ENCODE measurements around the gene SMURF1.

The SMURF1 gene

DNA sequence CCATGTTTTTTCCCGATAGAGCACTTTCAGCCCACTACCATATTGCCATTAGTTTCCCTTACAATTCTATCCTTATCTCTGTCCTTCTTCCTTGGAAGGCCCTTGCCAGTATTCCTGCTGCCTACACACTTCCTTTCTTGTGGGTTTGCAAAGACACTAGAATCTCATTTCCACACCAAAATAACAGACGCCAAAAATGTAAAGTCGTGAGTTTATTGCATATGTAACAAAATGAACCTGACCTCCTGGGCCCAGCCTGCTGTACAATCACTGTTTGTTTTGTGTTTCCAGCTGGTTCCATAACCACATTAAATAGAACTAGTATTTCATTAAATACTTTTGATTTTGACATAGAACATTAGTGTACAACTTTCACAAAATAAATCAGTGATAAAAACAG is 116.7 kb downstream of the SMURF1 start:
- DNase-seq, result no peak

- DNase-seq, result no peak
Measured at GRCh38 chr7:99024066-99024465, 119.8 kb downstream of the SMURF1 start.

GRCh38 chr7:99021941-99022560 is 121.9 kb downstream of the SMURF1 start:
- DNase-seq, result no peak

GRCh38 chr7:99020413-99020715 is 123.5 kb downstream of the SMURF1 start:
- no peak for DNase-seq

DNA sequence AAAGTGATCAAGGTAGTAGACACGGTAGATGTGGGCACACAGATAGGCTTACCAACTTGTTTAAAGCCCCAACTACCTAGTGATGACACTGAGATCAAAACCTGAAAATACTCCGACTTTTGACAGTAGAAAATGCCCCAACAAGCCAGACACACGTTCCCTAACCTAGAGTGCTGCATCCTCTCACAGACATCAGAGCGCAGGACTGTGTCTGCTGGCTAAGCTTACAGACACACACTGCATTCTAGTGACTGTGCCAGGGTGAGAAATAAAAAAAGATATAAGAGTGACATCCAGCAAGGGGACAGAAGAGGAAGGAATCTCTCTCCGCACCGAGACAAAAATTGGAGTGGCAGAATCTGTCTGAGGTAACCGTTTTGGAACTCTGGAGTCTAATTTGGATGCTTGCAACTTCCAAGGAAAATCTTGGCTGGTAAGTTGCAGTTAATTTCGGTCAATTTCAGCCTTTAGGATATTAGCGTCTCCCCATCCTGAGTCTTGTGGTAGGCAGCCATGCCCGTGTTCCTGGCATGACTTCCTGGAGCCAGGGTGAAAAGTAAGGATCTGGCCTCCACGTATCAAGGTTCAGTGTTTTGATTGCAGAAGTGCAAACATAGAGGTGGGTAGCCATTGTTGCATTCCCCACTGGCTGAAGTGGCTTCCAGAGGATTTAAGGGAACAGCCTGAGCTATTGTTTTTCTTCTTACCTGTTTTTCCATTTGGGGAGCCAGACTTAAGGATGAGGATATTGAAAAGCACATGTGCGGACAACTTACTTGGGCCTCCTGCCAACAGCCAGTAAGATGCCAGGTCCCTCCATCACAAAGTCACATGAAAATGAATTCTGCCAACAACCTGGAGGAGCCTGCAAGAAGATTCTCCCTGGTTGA is 124.1 kb downstream of the SMURF1 start:
- DNase-seq, result no peak

GRCh38 chr7:99016196-99016595 is 127.7 kb downstream of the SMURF1 start:
- DNase-seq, result no peak

DNA sequence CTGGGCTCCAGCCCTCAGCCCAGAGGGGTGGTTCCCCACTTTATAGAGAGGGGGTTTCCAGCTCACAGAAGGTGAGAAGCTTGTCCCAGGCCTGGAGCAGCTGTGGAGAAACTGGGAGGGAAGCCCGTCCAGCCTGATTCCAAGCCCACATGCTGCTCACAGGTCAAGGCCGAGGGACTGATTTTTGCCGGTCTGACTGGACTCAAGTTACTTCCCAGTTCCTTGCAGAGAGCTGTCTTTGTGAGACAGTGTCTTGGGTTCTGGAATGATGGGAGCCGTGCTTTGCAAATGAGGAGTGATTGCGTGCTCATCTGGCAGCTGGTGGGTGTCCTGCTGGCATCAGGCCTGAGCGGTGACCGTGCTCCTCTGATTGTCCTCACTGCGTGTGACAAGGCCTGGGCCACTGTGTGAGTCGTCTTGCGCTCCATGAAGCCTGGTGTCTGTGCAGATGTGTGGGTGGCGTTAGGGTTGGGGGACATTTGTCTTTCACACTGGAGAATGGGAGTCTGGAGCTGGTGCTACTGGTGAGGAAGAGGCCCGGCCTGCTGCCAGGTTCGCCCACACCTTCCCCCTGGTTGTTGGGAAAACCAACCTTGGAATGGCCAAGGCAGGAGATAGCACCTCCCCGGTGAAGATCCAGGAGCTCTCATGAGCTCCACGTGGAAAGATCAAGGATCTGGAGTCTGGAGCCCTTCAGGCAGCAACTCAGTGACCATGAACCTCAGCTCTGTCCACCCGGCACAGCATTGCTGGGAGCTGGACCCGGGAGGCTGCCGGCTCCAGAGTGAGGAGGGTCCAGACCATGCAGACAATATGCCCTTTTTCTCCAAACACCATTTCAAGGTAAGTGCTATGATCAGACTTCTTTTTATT is 129.6 kb downstream of the SMURF1 start:
- no peak for DNase-seq

DNA sequence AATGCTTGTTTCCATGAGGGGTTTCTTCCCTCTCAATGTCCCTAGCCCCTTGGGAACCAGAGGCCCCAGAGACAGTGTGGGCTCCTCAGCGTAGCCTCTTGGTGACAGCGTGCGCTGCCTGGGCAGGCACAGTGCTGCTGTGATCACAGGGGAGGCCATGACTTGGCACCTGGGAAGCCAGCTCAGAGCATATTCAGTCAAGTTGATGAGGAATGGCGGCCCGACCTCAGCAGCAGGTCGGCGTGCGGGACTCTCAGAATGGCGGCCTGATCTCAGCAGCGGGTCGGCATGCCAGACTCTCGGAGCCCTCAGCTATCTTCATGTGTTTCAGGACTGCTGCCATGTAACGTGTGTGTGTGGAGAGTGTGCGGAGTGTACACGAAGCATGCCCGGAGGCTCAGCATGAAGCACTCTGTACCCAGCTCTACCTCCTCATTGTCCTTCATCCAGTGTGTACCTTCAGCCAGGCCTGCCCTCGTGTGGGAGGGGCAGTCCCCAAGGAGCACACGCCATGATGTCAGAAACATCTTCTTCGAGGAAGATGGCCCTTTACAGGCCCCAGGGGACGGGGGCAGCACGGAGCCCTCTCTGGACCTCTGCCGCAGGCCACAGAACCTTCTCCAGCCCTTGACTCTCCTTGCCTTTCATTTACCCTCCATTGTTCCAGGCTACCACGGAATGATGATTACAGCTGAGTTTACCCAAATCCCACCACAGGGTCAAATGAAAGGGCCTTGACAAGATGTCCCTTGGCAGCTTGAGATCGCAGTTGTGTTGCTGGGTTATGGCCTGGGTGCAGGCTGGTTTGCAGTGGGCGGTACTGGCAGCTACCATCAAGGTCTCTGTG is 130.4 kb downstream of the SMURF1 start:
- DNase-seq, result no peak

- DNase-seq, result no peak
Measured at GRCh38 chr7:99012722-99013121, 131.2 kb downstream of the SMURF1 start.

- DNase-seq, result no peak
Measured at GRCh38 chr7:99011706-99012404, 132.1 kb downstream of the SMURF1 start.

DNA sequence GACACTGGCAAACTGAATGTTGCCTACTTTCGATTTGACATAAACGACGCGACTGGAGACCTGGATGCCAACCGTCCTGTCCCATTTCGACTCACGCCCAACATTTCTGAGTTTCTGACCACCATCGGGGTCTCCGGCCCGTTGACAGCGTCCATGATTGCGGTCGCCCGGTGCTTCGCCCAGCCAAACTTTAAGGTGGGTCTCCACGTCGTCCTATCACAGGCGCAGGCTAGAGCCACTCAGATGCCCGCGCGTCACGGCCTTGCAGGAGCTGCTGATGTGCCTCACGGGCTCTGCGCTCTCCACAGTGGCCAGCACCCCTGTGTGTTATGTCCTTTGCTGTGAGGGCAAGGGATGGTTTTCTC is 132.6 kb downstream of the SMURF1 start:
- no peak for DNase-seq

DNA sequence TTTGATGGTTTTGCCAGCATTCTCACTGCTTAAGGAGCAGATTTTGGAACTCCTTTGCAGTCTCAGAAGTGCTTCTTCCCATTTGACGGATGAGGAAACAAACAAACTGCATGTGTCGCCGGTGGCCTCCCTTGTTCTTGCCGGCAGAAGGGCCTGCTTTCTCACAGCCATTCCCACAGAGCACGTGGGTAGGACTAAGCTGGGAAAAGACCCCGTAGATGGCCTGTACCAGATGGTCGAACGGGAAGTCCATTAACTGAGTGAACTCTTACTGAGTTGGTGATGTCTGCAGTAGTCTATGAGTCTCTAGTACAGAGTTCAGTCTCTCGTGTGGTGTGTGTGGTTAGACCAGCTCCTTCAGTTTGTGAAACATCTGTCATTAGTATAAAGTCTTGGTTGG is 133.6 kb downstream of the SMURF1 start:
- DNase-seq, result no peak

GRCh38 chr7:99008921-99009530 is 134.9 kb downstream of the SMURF1 start:
- no peak for DNase-seq

- DNase-seq, result no peak
Measured at GRCh38 chr7:99008181-99008631, 135.7 kb downstream of the SMURF1 start.

DNA sequence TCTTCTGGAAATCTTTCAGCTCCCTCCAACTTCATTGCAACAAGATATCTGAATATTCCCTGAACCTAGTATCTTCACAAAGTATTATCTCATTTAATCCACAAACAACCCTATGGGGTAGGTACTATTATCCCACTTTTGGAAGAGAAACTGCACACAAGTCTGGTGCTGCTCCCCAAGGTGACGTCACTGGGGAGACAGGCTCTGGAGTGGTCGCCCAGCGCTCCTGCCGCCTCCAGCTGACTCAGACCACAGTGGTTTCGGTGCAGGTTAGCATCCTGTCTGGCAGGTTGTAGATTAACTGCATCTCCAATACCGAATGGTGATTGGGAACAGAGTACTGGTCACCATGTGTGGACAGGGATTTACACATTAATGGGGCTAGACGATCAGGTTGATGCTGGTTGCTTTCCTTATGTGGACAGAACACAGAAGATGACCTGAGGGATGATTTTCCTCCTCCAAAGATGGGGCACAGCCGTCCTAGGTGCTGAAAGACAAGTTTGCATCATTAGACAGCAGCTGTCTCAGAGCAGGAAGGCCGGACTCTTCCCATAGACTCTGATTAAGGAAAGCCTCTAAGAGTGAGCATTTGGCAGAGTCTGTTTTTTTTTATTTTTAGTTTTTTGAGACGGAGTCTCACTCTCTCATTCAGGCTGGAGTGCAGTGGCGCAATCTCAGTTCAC is 137.0 kb downstream of the SMURF1 start:
- DNase-seq, result no peak

- DNase-seq, result no peak
Measured at GRCh38 chr7:99005776-99006175, 138.1 kb downstream of the SMURF1 start.

DNA sequence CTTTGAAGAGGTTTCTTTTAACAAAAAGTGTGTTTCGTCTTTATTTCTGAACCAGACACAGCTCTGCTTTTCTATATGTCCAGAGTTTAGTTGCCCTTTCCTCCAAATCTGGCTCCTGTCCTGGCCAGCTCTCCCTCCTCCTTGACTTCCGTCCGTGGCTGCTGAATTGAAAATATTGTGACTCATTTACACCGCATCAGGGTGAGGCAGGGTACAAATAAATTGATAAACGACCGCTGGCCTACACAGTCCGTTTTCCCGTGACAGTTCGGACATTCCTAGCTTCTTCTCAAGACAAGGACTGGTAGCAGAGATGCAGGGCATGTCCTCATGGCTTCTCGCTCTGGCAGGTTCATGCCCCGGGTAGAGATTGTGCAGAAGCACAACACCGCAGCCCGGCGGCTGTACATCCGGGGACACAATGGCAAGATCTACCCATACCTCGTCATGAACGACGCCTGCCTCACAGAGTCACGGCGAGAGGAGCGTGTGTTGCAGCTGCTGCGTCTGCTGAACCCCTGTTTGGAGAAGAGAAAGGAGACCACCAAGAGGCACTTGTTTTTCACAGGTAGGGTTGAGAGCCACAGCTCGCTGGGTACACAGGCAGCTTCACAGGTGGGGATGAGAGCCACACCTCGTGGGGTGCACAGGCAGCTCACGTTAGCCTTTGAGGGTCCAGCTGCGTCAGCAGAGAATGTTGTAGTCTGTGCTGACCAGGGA is 139.0 kb downstream of the SMURF1 start:
- no peak for DNase-seq

DNA sequence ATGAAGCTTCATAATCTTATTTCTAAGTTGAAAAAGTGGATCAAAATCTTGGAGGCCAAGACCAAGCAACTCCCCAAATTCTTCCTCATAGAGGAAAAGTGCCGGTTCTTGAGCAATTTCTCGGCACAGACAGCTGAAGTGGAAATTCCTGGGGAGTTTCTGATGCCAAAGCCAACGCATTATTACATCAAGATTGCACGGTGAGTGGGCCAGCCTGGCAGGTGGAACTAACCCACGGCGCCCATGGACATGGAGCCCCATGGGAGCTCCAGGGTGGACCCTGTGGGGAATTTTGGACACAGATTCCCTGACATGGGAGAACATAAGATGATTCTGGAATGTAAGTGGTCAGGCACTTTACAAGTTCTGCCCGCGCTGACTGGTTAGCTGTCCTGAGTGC is 139.7 kb downstream of the SMURF1 start:
- no peak for DNase-seq

DNA sequence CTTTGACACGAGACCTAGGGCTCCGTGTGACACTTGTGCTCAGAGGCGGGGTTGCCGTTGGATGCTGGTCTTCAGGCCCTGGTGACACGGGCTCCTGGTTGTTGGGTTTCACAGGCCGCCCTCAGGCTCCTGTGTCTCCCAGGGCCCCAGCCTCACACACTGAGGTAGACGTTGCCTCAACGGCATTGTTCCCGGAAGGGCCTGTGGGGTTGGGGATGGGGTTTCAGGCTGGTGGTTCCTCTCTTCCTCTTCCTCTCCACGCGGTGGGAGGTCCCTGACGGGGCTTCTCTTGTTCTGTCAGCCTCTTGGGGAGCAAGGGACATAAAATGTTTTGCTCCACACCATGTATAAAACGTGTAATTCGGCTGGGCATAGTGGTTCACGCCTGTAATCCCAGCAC is 140.5 kb downstream of the SMURF1 start:
- no peak for DNase-seq

DNA sequence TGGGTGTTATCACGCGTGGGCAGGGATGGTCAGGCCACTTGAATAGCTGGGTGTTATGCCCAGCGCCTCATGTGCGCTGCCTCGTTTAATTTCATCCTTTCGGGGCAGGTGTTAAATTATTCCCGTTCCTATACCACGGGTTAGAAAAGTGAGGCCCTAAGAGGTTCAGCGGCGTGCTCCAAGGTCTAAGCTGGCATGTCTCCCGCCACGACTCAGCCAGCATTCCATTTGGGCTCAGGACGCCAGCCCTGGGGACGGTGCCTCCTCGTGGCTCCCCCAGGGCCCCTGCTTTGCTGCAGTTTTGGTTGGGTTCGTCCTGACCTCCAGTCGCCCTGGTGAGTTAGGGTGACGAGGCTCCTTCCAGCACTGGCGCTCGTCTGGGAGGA is 141.1 kb downstream of the SMURF1 start:
- DNase-seq, result no peak

All from activated CD4-positive, alpha-beta T cell treated with anti-CD3 and anti-CD28 coated beads, Interleukin-2, Interleukin-6, amounts not matched to agents 100 ng/mL and 50 ng/mL, durations not matched to agents 16 hours and 8 hours (primary cell).